Liver (tissue), 9 donors: Measurements from ENCODE around the gene UBR3. TPM values are rescaled to one million over a fixed set of nuclear protein-coding genes. Genes with fewer than 3 reads are reported as not detected.

Experiments used
- DNase-seq: peaks from one replicate; pipeline ENCODE4 v3.0.0-alpha.2; 2017; ENCODE audit warnings: low spot score
- H3K27ac ChIP-seq, 2 donors: one replicate each; pipeline ENCODE4 v1.7.0; 2013; ENCODE audit warnings: inconsistent platforms in 2 of 2, low read length in 2 of 2, control low read depth in 1 of 2, low read depth in 1 of 2, mild to moderate bottlenecking in 1 of 2
- H3K27me3 ChIP-seq, 4 donors: one replicate each; pipeline versions ENCODE4 v1.6.1 to v1.7.0; 2013; ENCODE audit warnings: low read length in 3 of 4, inconsistent platforms in 1 of 4, mild to moderate bottlenecking in 1 of 4, moderate library complexity in 1 of 4; ENCODE audit not compliant: control insufficient read depth in 4 of 4, insufficient read depth in 4 of 4
- H3K36me3 ChIP-seq, 4 donors: one replicate each; pipeline versions ENCODE4 v1.6.1 to v1.7.0; 2013; ENCODE audit warnings: low read length in 3 of 4, mild to moderate bottlenecking in 3 of 4, low read depth in 1 of 4, moderate library complexity in 1 of 4; ENCODE audit not compliant: control insufficient read depth in 4 of 4, insufficient read depth in 3 of 4
- H3K4me1 ChIP-seq, 4 donors: one replicate each; pipeline versions ENCODE4 v1.6.1 to v1.7.0; 2013; ENCODE audit warnings: low read length in 3 of 4, mild to moderate bottlenecking in 3 of 4, moderate library complexity in 1 of 4; ENCODE audit not compliant: control insufficient read depth in 4 of 4, insufficient read depth in 4 of 4
- H3K4me3 ChIP-seq, 3 donors: one replicate each; pipeline versions ENCODE4 v1.6.1 to v1.7.0; 2013; ENCODE audit warnings: low read length in 3 of 3, control low read depth in 1 of 3, low read depth in 1 of 3, mild to moderate bottlenecking in 1 of 3
- H3K9ac ChIP-seq, 2 donors: one replicate each; pipeline ENCODE4 v1.7.0; 2013; ENCODE audit warnings: low read length in 2 of 2, mild to moderate bottlenecking in 2 of 2, moderate library complexity in 2 of 2, control low read depth in 1 of 2, low read depth in 1 of 2
- H3K9me3 ChIP-seq, 4 donors: one replicate each; pipeline versions ENCODE4 v1.6.1 to v1.7.0; 2013; ENCODE audit warnings: low read length in 3 of 4; ENCODE audit not compliant: control insufficient read depth in 4 of 4
- ATF3 ChIP-seq: IDR thresholded peaks from 2 replicates; pipeline ENCODE4 v1.6.1; 2016; ENCODE audit warnings: antibody characterized with exemption
- CTCF ChIP-seq: fragments of 150-350 bp; IDR thresholded peaks from 2 replicates; pipeline ENCODE4 v1.5.1; 2017; ENCODE audit warnings: improper control_type of control experiment, low read depth, low read length; ENCODE audit not compliant: missing input control
- EGR1 ChIP-seq, 2 donors: IDR thresholded peaks; 2 replicates each; pipeline ENCODE4 v1.6.1; 2016 to 2018; ENCODE audit warnings: antibody characterized with exemption in 2 of 2, low read depth in 2 of 2
- FOXA1 ChIP-seq: IDR thresholded peaks from 2 replicates; pipeline ENCODE4 v1.6.1; 2016; ENCODE audit warnings: antibody characterized with exemption
- FOXA2 ChIP-seq: IDR thresholded peaks from 2 replicates; pipeline ENCODE4 v1.6.1; 2016; ENCODE audit warnings: antibody characterized with exemption
- GABPA ChIP-seq, 2 donors: IDR thresholded peaks in 1 of 2; conservative IDR thresholded peaks in 1 of 2; 2 replicates each; pipeline ENCODE4 v1.6.1; 2016; ENCODE audit warnings: antibody characterized with exemption in 2 of 2, mild to moderate bottlenecking in 1 of 2, moderate library complexity in 1 of 2
- HNF4A ChIP-seq, 2 donors: conservative IDR thresholded peaks; 2 replicates each; pipeline ENCODE4 v1.6.1; 2016; ENCODE audit warnings: antibody characterized with exemption in 2 of 2, mild to moderate bottlenecking in 2 of 2
- HNF4G ChIP-seq: IDR thresholded peaks from 2 replicates; pipeline ENCODE4 v1.6.1; 2016; ENCODE audit warnings: antibody characterized with exemption
- JUND ChIP-seq, 2 donors: IDR thresholded peaks; 2 replicates each; pipeline ENCODE4 v1.6.1; 2016; ENCODE audit warnings: antibody characterized with exemption in 2 of 2
- MAX ChIP-seq: IDR thresholded peaks from 2 replicates; pipeline ENCODE4 v1.6.1; 2016; ENCODE audit warnings: antibody characterized with exemption
- NR2F2 ChIP-seq: IDR thresholded peaks from 2 replicates; pipeline ENCODE4 v1.6.1; 2016; ENCODE audit warnings: antibody characterized with exemption
- RAD21 ChIP-seq, 2 donors: IDR thresholded peaks; 2 replicates each; pipeline ENCODE4 v1.6.1; 2016; ENCODE audit warnings: antibody characterized with exemption in 2 of 2, mild to moderate bottlenecking in 2 of 2
- REST ChIP-seq: IDR thresholded peaks from 2 replicates; pipeline ENCODE4 v1.6.1; 2016; ENCODE audit warnings: antibody characterized with exemption, mild to moderate bottlenecking
- RXRA ChIP-seq, 2 donors: IDR thresholded peaks; 2 replicates each; pipeline ENCODE4 v1.6.1; 2017 to 2018; ENCODE audit warnings: antibody characterized with exemption in 2 of 2, mild to moderate bottlenecking in 1 of 2
- SP1 ChIP-seq: IDR thresholded peaks from 2 replicates; pipeline ENCODE4 v1.6.1; 2018; ENCODE audit warnings: antibody characterized with exemption, mild to moderate bottlenecking
- TAF1 ChIP-seq: conservative IDR thresholded peaks from 2 replicates; pipeline ENCODE4 v1.6.1; 2016; ENCODE audit warnings: antibody characterized with exemption, mild to moderate bottlenecking
- YY1 ChIP-seq: IDR thresholded peaks from 2 replicates; pipeline ENCODE4 v1.6.1; 2016; ENCODE audit warnings: antibody characterized with exemption, mild to moderate bottlenecking
- ZBTB33 ChIP-seq: IDR thresholded peaks from 2 replicates; pipeline ENCODE4 v1.6.1; 2016; ENCODE audit warnings: antibody characterized with exemption
- WGBS: extraction: QIAGEN DNeasy Blood & Tissue Kit; methylation state at CpG from one replicate; pipeline ENCODE4 v1.1.7; 2013; 5-methylcytosine and 5-hydroxymethylcytosine counted together
- polyA plus RNA-seq, 2 donors: library from polyadenylated mRNA; stranded (reverse) in 1 of 2; unstranded in 1 of 2; fragments of 200-250 nt in 1 of 2; fragments of >200 nt in 1 of 2; fragmentation: Nextera tagmentation in 1 of 2; extraction: Ambion mirVana in 1 of 2; gene quantifications; one replicate each; pipeline versions ENCODE4 v1.2.1 to v1.2.3, GENCODE V29; 2013 to 2015
- total RNA-seq, 2 donors: library from RNA; depleted of rRNA; stranded (reverse); fragments of >200 nt; gene quantifications; one replicate each; pipeline ENCODE4 v1.2.3, GENCODE V29; 2014
- donor health status: healthy.
- donor health status: healthy.
- donor health status: healthy.
- donor health status: healthy.
- donor health status: healthy.

Gene UBR3
- total and polyA plus RNA-seq, 4 donors, result 8.5 to 69.4 (median 28.4) TPM

GRCh38 chr2:169923977-169924376, 96.7 kb downstream of the UBR3 start:
- no peaks in the 10 kb centered on the region for H3K9me3 ChIP-seq
- no peak overlapping the region for H3K9ac ChIP-seq
- H3K4me1 ChIP-seq, result no peaks in the 10 kb centered on the region
- no peaks in the 10 kb centered on the region for H3K27me3 ChIP-seq
- TF ChIP-seq SP1 (no peak), TAF1 (no peak), HNF4G (no peak), REST (no peak)
- peaks cover 5 to 22% (median 15%) of the 10 kb centered on the region in 4 donors for H3K36me3 ChIP-seq
- no peak for DNase-seq
- no peak overlapping the region for H3K4me3 ChIP-seq
- no peak overlapping the region for H3K27ac ChIP-seq

- DNase-seq, result no peak
- H3K9ac ChIP-seq, result no peak overlapping the region
- 91% methylated on average over 2 of the region's 2 CpGs for WGBS
- H3K36me3 ChIP-seq, result peaks cover 5 to 19% (median 15%) of the 10 kb centered on the region in 4 donors
- H3K9me3 ChIP-seq, result no peaks in the 10 kb centered on the region
- H3K27ac ChIP-seq, result no peak overlapping the region
- no peaks in the 10 kb centered on the region for H3K4me1 ChIP-seq
- TF ChIP-seq YY1 (no peak), NR2F2 (no peak), ZBTB33 (no peak), RAD21 (IDR thresholded peaks at IDR 0.05) (no peak), HNF4G (no peak), FOXA1 (no peak), HNF4A (conservative IDR thresholded peaks at IDR 0.05) (no peak), EGR1 (IDR thresholded peaks at IDR 0.05; ENCODE audit: low read depth in 2 of 2) (no peak), RXRA (IDR thresholded peaks at IDR 0.05) (no peak), TAF1 (no peak), MAX (no peak), CTCF (no peak), SP1 (no peak), REST (no peak), ATF3 (no peak), JUND (IDR thresholded peaks at IDR 0.05) (no peak), FOXA2 (no peak), GABPA (IDR thresholded peaks at IDR 0.05 in 1 of 2, conservative IDR thresholded peaks at IDR 0.05 in 1 of 2) (no peak)
- no peak overlapping the region for H3K4me3 ChIP-seq
- no peaks in the 10 kb centered on the region for H3K27me3 ChIP-seq
Observed at GRCh38 chr2:169925968-169926367, 98.7 kb downstream of the UBR3 start.
